Stomach (tissue), 19 donors: ENCODE measurements around the gene DRC1. TPM values are rescaled to one million over a fixed set of nuclear protein-coding genes. Genes with fewer than 3 reads are reported as not detected.
"Not testable (repeated sequence)": the region's sequence is repeated elsewhere in the genome, so short reads cannot be mapped to it uniquely, and the experiment has no call there.

Experiments
- DNase-seq, 2 donors: peaks; one replicate each; pipeline versions ENCODE4 v3.0.0 to v3.0.0-alpha.2; 2013 to 2019
- H3K27ac ChIP-seq, 5 donors: fragments of 200-600 bp in 4 of 5; sonication (generic) in 4 of 5; one replicate each; pipeline ENCODE4 v1.5.1; 2013 to 2019; ENCODE audit warnings: mild to moderate bottlenecking in 1 of 5, moderate library complexity in 1 of 5
- H3K27me3 ChIP-seq, 3 donors: fragments of 200-600 bp; sonication (generic); one replicate each; pipeline ENCODE4 v1.5.1; 2017 to 2019; ENCODE audit warnings: mixed run types in 1 of 3
- H3K36me3 ChIP-seq, 4 donors: fragments of 200-600 bp; sonication (generic); 1 replicate in 3 of 4; 2 replicates in 1 of 4; pipeline ENCODE4 v1.5.1; 2016 to 2019
- H3K4me1 ChIP-seq, 4 donors: fragments of 200-600 bp; sonication (generic); one replicate each; pipeline ENCODE4 v1.5.1; 2016 to 2019
- H3K4me3 ChIP-seq, 4 donors: fragments of 200-600 bp; sonication (generic) in 3 of 4; one replicate each; pipeline ENCODE4 v1.5.1; 2016 to 2019; ENCODE audit warnings: mild to moderate bottlenecking in 1 of 4
- H3K9me3 ChIP-seq, 4 donors: fragments of 200-600 bp; sonication (generic); one replicate each; pipeline ENCODE4 v1.5.1; 2016 to 2019
- EP300 ChIP-seq: sonication (generic); formaldehyde crosslinking; IDR thresholded peaks from one replicate; pipeline ENCODE4 v1.6.1; 2017; ENCODE audit warnings: antibody characterized with exemption
- POLR2A ChIP-seq, 4 donors: fragments of 450-650 bp; IDR thresholded peaks; one replicate each; pipeline ENCODE4 v1.6.1; 2016; ENCODE audit warnings: antibody characterized with exemption in 4 of 4, control low read depth in 2 of 4, mild to moderate bottlenecking in 1 of 4, moderate library complexity in 1 of 4
- POLR2AphosphoS5 ChIP-seq, 3 donors: sonication (generic); formaldehyde crosslinking; IDR thresholded peaks; one replicate each; pipeline ENCODE4 v1.6.1; 2016; ENCODE audit warnings: antibody characterized with exemption in 3 of 3
- WGBS, 5 donors: extraction: QIAGEN DNeasy Blood & Tissue Kit in 3 of 5; methylation state at CpG; one replicate each; pipeline versions ENCODE4 v1.1.5 to v1.1.7; 2013 to 2018; 5-methylcytosine and 5-hydroxymethylcytosine counted together
- intact Hi-C: fragments of 100-400 bp; cut with DNase I; formaldehyde crosslinking; loops from one replicate; pipeline ENCODE4 v1.15.1; 2023; ENCODE audit warnings: low total_unique reads
- long read RNA-seq, 10 donors: transcript quantifications; one replicate each; lab custom pipeline, GENCODE V29; 2026
- polyA plus RNA-seq, 3 donors: library from polyadenylated mRNA; stranded (reverse); fragments of 200-250 nt; gene quantifications; one replicate each; pipeline ENCODE4 v1.2.3, GENCODE V29; 2013
- total RNA-seq, 5 donors: library from RNA; depleted of rRNA; stranded (reverse); fragments of >200 nt; gene quantifications; one replicate each; pipeline versions ENCODE4 v1.1.0 to v1.2.3, GENCODE V29; 2014 to 2016
- TF ChIP-seq, protein P1 (sequence below), 7 experiments: fragments of 450-650 bp in 4 of 7; fragments of 200-600 bp in 3 of 7; sonication (generic) in 3 of 7; IDR thresholded peaks; one replicate each; pipeline ENCODE4 v1.5.1; 2016 to 2019; ENCODE audit warnings: antibody characterized with exemption in 7 of 7, control low read depth in 2 of 7, mild to moderate bottlenecking in 1 of 7
- donor health status: healthy with polysubstance abuse.
- donor health status: Bipolar disorder and iron deficiency.
- donor health status: healthy.

The DRC1 gene
- total RNA-seq (1 to 10 TPM in 1 of 5 donors, not detected in 4; 2.2 TPM), polyA plus RNA-seq (not detected)
- long read RNA-seq, donor 1, result 0 reads
- long read RNA-seq, donor 2, result 0 reads
- long read RNA-seq, donor 3, result 0 reads
- long read RNA-seq, donor 4, result 0 reads
- long read RNA-seq, donor 5, result 0 reads
- long read RNA-seq, donor 6, result 0 reads
- long read RNA-seq, donor 7, result 0 reads
- long read RNA-seq, donor 8, result 0 reads
- long read RNA-seq, donor 9, result 0 reads
- long read RNA-seq, donor 10, result 0 reads

DNA sequence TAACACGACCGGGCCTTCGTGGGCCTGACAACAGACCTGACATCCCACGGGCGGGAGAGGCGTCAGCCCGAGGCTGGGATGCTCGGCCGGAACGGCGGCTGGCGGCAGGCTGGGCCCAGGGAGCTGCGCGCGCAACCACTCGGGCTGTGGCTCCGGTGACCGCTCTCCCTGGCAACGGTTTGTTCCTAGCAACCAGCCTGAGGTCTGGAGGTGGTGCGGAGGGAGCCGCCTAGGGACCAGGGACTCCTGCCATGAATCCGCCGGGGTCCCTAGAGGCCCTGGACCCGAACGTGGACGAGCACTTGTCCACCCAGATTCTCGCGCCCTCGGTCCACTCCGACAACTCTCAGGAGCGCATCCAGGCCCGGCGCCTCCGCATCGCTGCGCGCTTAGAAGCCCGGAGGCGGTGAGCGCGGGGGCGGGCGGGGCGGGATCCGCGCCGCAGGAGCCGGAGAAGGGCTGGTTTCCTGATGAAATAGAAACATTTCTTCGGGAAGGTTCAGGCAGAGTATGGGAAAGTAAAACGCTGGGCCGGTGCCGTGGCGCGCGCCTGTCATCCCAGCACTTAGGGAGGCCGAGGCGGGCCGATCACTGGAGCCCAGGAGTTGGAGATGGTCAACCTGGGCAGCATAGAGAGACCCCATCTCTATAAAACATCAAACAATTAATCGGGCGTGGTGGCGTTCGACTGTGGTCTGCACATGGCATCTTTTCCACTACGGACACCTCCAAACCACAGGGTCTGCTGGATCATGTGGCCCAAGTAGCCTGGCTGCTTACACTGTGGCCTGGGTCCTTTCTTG lies at the start of gene DRC1:
Gene DRC1 (plus strand): TSS at position 182 of the 803 bp plus-strand sequence. CDS start 70 bp downstream, at position 252.
- peak; percentile 39 to 95 for DNase-seq
- 14 to 36% (median 15%) methylated on average over 32 to 63 of the region's 63 CpGs for WGBS, 5 donors
- Histone ChIP-seq H3K4me3 (peak within 1 kb of the TSS; percentile 25 to 39 (median 27)), H3K4me1 (peaks cover 6 to 11% (median 9%) of the 10 kb centered on the region in 4 donors), H3K36me3 (no peaks in the 10 kb centered on the region), H3K27me3 (peaks cover 0 to 13% (median 8%) of the 10 kb centered on the region in 3 donors), H3K9me3 (no peaks in the 10 kb centered on the region), H3K27ac (no peak within 1 kb of the TSS)
- intact Hi-C loops, result no loop called here
- TF ChIP-seq POLR2AphosphoS5 (IDR thresholded peaks at IDR 0.05) (no peak), POLR2A (IDR thresholded peaks at IDR 0.05) (no peak), EP300 (no peak)
- TF ChIP-seq, protein P1, sequence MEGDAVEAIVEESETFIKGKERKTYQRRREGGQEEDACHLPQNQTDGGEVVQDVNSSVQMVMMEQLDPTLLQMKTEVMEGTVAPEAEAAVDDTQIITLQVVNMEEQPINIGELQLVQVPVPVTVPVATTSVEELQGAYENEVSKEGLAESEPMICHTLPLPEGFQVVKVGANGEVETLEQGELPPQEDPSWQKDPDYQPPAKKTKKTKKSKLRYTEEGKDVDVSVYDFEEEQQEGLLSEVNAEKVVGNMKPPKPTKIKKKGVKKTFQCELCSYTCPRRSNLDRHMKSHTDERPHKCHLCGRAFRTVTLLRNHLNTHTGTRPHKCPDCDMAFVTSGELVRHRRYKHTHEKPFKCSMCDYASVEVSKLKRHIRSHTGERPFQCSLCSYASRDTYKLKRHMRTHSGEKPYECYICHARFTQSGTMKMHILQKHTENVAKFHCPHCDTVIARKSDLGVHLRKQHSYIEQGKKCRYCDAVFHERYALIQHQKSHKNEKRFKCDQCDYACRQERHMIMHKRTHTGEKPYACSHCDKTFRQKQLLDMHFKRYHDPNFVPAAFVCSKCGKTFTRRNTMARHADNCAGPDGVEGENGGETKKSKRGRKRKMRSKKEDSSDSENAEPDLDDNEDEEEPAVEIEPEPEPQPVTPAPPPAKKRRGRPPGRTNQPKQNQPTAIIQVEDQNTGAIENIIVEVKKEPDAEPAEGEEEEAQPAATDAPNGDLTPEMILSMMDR (IDR thresholded peaks at IDR 0.05), result no peak

DNA sequence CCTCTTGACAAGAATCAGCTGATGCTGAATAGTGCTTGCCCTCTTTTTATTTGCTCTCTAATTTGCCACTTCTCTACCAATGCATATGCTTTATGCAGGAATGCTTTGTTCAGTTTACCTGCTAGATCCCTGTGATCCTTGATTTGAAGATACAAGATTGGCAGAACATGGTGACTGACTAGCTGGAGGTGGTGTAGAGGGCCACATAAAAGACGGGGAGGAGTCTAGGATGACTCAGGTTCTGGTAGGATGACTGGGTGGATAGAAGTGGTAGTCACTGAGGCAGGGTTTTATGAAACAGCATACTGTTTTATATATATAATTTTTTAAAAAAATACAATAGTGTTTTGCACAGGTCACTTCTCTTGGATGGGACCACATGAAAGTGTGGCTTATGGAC lies 48.8 kb upstream of the DRC1 start:
- TF ChIP-seq EP300 (no peak), POLR2A (IDR thresholded peaks at IDR 0.05) (no peak), POLR2AphosphoS5 (IDR thresholded peaks at IDR 0.05) (no peak)
- TF ChIP-seq, protein P1 (IDR thresholded peaks at IDR 0.05), result no peak
- Histone ChIP-seq H3K4me3 (no peak overlapping the region), H3K36me3 (no peaks in the 10 kb centered on the region), H3K27ac (no peak overlapping the region), H3K27me3 (no peaks in the 10 kb centered on the region), H3K9me3 (no peaks in the 10 kb centered on the region), H3K4me1 (peaks cover 0 to 37% (median 11%) of the 10 kb centered on the region in 4 donors)
- 78 to 97% (median 89%) methylated on average over 1 of the region's 1 CpG for WGBS, 5 donors
- DNase-seq, result no peak
- intact Hi-C loops, result no loop called here

DNA sequence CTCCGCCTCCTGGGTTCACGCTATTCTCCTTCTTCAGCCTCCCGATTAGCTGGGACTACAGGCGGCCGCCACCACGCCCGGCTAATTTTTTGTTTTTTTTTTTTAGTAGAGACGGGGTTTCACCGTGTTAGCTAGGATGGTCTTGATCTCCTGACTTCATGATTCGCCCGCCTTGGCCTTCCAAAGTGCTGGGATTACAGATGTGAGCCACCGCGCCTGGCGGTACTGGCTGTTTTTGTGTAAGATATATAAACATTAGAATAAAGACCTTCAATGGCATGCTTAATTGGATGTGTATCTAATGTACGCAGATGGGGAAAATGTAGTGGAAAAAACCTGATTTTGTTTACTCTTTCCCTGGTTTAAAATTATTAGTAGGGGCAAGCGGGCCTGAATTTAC lies 47.3 kb upstream of the DRC1 start:
- H3K27ac ChIP-seq, H3K36me3 ChIP-seq, H3K27me3 ChIP-seq, H3K4me3 ChIP-seq, DNase-seq, H3K9me3 ChIP-seq, intact Hi-C loops: not testable (repeated sequence)
- WGBS, 5 donors, result 95 to 98% (median 97%) methylated on average over 16 of the region's 16 CpGs
- peaks cover 0 to 30% (median 13%) of the 10 kb centered on the region in 4 donors for H3K4me1 ChIP-seq

DNA sequence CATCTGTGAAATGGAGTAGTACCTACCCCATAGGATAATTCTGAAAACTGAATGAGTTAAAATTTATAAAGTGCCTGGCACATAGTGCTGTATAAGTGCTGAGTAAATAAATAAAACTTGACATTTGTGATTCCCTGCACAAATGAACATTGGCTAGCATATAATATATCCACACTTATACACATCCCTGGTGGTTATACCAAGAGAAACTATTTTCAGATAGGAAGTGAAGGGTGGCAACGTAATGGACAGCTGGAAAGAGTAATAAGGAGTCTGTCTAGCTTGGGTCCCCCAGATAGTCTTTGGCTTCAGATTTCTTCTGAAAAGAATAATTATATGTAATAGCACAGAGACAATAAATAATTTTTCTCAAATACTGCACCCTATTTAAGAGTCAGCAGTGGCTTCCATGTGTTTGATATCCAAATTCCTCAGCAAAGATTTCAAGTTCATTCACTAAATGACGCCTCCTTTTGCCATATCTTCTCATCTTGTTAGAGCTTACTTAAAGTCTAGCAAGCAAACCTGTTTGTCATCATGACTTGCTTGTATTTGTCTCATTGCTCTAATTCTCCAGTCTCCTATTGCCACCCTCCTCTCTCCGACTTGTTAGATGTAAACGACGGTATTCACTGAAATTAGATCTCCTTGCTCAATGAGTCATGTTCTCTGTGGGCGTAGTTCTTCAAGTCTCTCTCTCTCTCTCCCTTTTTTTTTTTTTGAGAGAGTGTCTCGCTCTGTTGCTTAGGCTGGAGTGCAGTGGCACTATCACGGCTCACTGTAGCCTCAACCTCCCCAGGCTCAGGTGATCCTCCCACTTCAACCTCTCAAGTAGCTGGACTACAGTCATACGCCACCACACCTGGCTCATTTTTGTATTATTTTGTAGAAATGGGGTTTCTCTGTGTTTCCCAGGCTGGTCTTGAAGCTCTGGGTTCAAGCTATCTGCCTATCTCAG lies 46.4 kb upstream of the DRC1 start:
- H3K9me3 ChIP-seq, result no peaks in the 10 kb centered on the region

More for the DNA sequence above, 46.4 kb upstream of the DRC1 start:
- Histone ChIP-seq H3K4me1 (peaks cover 0 to 30% (median 14%) of the 10 kb centered on the region in 4 donors), H3K27me3 (no peaks in the 10 kb centered on the region), H3K36me3 (no peaks in the 10 kb centered on the region), H3K4me3 (no peak overlapping the region), H3K27ac (no peak overlapping the region)
- WGBS, 5 donors, result 63 to 81% (median 75%) methylated on average over 9 of the region's 9 CpGs
- intact Hi-C loops, result no loop called here
- DNase-seq, result peak in 1 of 2 donors; percentile 73
- TF ChIP-seq, protein P1 (IDR thresholded peaks at IDR 0.05), result no peak
- TF ChIP-seq POLR2AphosphoS5 (IDR thresholded peaks at IDR 0.05) (no peak), EP300 (no peak), POLR2A (IDR thresholded peaks at IDR 0.05) (no peak)
